HG02840 (cell line): ENCODE results near the gene FBXO31.
"Not testable (repeated sequence)": the region's sequence is repeated elsewhere in the genome, so short reads cannot be mapped to it uniquely, and the experiment has no call there.

Experiments used
- ATAC-seq: cut with Tn5 transposase; IDR thresholded peaks from one replicate; pipeline ENCODE4 v1.9.1; 2021; ENCODE audit warnings: mild to moderate bottlenecking, moderate library complexity, moderate number of reproducible peaks; ENCODE audit not compliant: unreplicated experiment, low FRiP score

FBXO31 gene

GRCh38 chr16:87412371-87412995, 28.9 kb upstream of the FBXO31 start:
- no peak for ATAC-seq

DNA sequence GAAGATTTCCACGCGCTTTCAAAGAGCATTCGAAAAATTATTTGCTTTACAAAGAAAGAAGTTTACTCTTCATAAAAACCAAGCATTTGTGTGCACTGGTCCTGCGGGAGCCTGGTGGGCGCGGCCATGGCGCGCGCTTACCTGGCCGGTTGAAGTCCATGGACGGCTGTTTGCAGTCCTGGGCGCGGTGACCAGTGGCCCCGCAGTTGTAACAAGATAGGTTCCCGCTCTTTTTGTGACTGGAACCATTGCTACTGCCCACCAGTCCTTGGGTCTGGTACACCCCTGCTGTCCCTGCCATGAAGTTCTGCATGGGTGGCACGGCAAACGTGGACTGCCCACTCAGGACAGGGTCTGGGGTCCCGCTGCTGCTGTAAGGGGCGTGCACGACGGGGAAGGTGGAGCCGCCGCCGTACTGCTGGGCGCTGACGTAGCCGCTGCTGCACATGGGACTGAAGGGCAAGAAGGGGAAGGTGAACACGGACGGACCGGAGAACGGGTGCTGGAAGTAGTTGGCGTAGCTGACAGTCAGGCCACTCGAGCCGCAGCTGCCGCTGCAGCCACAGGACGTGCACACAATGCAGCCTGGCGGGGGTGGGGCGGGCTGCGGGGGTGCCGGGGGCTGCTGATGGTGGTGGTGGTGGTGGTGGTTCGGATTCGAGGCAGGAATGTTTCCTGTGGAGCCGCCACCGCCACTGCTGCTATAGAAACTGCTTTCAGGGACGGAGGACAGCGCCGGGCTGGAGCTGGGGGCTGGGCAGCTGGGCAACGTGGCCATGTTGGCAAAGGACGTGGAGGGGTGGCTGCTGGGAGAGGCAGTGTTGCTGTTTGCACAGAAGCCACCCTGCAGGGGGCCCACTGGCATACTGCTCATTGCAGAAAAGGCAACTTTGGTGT, 28.0 kb upstream of the FBXO31 start:
- no peak for ATAC-seq

DNA sequence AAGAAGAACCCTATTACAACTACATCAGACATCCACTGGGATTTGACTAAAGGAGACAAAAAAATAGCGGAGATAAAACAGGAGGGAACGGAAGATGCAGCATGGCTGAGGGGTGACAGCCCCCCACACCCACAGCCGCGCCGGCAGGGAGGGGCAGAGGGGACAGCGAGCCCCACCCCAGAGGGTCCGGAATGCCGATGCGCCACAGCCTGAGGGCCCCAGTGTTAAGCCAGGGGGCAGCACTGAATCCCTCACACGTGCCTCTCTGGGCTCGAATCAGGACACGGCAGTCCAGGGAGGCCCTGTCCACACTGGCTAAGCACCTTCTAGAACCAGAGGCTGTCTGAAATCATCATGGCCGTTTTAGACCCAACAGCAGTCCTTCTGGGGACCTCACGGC, 27.4 kb upstream of the FBXO31 start:
- no peak for ATAC-seq

- no peak for ATAC-seq
Observed at GRCh38 chr16:87410530-87410929, 27.0 kb upstream of the FBXO31 start.

DNA sequence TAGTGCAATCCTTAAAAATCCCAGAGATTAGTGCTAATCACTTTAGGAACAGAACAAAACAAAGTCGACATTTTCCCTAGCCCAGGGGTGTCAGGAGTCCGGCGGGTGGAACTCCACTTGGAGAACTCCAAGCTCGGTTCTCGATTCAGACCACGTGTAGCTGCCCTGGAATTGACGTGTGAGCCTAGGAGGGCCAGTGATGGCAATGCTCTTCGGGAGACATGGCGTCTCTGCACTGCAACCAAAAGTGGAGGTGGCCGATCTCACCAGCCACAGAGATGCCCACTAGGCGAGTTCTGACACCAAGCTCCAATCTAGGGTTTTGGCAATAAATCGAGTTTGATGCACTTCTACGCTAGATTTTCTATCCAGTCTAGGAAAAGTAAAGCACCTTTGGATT, 26.2 kb upstream of the FBXO31 start:
- no peak for ATAC-seq

DNA sequence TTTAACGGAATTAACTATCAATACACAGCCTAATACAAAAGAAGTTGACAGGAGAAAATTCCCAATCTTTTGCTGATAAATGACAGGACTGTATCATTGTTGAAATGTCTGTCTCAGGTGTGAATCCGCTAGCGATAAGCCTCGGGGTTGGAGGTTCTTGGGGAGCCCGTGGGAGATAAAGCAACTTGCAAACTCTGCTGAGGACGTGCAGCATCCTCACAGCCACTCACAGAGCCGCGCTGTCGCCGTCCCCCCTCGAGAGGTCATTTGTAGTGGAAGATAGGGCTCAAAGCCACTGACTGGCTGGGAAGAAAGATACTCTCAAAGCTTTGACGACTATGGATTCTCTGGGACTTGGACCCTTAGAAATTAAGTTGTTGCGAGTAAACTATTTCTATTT, 25.6 kb upstream of the FBXO31 start:
- no peak for ATAC-seq

GRCh38 chr16:87407511-87408112, 24.0 kb upstream of the FBXO31 start:
- no peak for ATAC-seq

DNA sequence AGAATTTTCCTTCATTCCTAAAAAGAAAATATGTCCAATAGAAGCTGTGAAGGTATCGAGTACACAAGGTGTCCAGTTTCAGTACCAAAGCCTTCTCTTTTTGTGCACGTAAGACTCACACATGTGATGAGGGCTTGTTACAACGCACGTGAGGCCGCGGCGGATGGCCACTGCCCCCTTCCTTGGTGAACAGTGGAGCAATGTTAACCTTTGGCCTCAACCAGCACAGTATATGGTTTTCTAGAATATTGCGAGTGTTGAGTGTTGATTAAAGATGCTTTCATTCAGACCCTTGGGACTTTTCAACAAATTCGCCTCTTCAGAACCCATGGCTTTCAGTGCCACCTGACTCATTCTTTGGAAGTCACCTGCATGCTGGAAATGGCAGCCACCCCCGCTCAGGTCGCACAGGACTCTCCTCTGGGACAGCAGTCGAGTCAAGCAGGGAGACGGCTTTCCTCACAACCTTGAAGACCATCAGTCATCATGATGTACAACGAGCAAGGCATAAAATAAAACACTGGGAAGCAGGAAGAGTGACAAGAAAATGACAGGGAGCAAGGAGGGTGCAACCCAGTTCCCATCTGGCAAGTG, 23.0 kb upstream of the FBXO31 start:
- ATAC-seq: no peak

DNA sequence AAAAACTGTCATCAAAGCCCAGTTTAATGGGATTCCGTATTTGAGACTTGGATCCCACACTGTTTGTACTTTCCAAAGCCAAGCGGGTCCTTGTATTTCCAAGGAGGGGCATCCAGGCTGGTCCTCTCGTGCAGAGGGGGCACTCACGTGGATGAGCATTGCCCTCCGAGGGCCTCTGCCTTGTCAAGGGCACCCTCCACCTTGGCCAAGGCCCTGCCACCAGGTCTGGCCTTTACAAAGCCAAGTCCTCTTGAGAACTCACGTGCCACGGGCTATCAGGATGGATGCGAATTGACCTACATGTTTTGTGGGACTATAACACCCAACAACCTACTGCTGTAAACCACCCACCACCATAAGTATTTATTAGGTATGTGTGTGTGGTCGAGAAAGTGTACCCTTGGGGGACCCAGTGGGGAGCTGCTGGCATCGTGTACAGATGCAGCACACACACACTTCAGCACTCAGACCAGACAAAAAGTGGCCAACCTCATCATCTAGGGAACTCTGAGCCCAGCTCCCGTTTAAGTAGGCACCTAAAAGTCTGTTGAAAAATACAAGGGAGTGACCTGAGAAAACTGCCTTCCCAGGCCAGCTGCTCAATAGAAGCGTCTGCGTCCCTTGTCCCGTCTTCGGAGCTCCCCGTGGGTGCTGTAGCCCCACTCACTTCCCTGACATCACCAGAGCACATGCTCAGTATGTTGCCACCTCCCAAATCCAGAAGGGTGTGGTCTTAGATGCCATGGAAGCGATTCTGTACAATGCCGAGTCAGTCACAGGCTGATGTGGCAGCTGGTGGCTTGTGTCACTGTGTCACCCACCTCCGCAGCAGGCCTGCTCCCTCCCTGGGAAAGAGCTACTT, 21.4 kb upstream of the FBXO31 start:
- ATAC-seq: no peak

DNA sequence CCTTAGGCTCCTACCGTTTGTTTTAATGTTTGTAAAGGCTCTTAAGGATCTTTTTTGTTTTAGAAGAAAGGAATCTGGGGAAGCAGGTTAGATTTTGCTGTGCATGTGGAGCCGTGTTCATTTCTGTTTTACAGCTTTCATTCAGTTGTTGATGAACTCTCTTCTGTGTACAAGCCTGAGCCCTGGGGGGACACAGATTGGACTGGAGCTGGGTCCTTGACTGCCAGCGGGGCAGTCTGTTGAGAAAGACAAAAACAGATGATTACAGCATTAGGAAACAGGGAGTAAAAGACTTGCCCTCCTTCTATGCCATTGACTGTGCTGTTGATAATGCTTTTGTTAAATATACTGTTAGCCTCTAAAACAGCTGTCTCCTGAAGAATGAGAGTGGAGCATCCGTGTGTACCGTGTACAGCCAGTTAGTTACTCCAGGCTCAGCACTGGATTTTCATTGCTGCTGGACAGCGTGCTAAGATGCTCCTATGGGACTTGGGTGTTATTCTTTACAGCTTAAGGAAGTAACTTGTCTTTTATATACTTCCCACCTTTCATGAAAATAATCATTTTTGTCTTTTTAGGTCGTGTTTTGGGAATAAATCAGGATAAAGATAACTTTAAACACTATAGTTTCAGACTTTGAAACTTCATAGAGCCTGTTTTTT, 11.7 kb upstream of the FBXO31 start:
- no peak for ATAC-seq

GRCh38 chr16:87393680-87394055, 10.1 kb upstream of the FBXO31 start:
- no peak for ATAC-seq

DNA sequence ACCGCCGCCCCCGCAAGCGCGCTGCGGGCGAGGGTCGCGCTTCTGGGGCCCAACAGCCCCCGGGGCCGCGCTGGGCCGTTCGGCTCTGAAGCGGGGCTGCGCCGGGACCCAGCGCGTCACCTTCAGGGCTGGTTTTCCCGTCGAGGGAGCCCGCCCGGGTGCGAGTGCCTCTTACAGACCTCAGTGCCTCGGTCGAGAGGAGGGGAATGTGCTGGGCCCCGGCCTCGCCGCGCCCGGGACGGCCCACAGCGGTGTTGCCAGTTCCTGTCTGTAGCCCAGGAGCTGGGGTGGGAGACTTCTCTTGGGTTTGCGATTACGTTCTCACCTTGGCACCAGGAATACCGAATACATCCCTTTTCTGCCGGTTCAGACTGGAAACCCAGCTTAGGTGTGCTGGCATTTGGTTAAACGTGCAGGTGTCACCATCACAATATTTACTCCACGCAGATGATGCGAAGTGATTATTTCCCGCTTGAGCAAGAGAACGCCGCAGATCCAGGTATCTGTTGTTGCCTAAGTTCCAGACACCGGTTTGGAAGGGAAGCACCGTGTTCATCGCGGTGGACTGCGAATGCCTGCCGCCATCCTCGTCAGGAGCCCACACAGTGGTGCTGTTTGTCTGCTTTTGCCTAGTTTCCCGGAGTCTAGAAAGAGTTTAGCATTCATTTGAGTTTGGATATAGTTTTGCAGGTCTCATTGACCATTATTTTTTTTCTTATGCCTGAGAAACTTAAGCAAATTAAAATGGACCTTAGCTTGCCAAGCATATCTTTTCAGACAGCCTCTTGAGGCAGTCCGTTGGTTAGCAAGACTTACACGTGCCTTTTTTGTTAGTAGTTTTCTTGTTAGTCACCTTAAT, 9.5 kb upstream of the FBXO31 start:
- peak; percentile 2 for ATAC-seq

- peak; percentile 56 for ATAC-seq
Observed at GRCh38 chr16:87391950-87392820, 8.6 kb upstream of the FBXO31 start, which contains the start of gene MAP1LC3B. Gene MAP1LC3B (plus strand): TSS chr16:87392336. CDS start chr16:87392428, 92 bp downstream.

DNA sequence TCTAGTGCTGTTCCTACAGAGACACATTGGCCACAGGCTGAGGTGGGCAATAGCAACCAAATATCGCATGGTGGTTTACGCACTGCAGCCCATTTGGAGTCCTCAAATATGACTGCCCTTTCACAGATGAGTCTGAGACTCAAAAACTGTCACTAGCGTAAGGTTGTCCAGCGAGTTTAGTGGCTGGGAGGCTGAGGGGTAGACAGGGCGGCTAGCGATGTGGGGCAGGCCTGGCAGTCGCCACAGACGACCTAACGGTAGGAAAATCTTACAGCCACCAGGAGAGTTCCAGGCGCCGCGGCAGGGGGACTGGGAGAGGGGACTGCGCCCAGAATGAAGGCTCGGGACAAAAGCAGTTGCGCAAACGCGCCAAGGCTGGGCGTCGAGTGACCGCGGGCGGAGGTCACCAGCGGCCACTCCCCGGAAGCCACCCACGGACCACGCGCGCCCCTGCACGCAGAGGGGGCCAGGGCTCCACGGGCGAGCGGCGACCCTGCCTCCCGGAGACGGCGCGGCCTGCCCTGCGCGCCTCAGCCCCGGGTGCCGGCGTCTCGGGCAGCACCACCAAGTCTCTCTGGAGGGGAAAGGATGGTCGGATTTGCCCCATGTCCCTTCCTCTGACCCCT, 7.9 kb upstream of the FBXO31 start:
- ATAC-seq: no peak

GRCh38 chr16:87390641-87391323, 7.2 kb upstream of the FBXO31 start:
- ATAC-seq: no peak

GRCh38 chr16:87389914-87390313, 6.3 kb upstream of the FBXO31 start:
- ATAC-seq: not testable (repeated sequence)

- no peak for ATAC-seq
Observed at GRCh38 chr16:87389245-87389644, 5.7 kb upstream of the FBXO31 start.
